Hematopoietic multipotent progenitor cell treated with erythropoietin and hydrocortisone succinate and interleukin-3 and kit ligand, for 8 days (in vitro differentiated cells): ENCODE measurements around the gene TSNAX.
A peak's percentile ranks its signal among the peaks of the same experiment; 100 is the strongest.
"Not testable (repeated sequence)": the region's sequence is repeated elsewhere in the genome, so short reads cannot be mapped to it uniquely, and the experiment has no call there.

Experiments
- DNase-seq: peaks from one replicate; pipeline ENCODE4 v3.0.0-alpha.2; 2015

TSNAX gene

DNA sequence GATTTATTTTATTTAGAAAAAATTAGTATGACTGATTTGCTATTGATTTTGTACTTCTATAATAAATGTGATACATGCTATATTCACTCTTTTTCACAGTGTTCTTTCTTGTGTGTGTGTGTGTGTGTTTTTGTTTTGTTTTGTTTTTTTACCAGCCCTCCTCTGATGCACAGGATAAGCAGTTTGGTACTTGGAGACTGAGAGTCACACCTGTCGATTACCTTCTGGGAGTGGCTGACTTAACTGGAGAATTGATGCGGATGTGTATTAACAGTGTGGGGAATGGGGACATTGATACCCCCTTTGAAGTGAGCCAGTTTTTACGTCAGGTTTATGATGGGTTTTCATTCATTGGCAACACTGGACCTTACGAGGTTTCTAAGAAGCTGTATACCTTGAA lies 35.9 kb downstream of the TSNAX start:
- no peak for DNase-seq

DNA sequence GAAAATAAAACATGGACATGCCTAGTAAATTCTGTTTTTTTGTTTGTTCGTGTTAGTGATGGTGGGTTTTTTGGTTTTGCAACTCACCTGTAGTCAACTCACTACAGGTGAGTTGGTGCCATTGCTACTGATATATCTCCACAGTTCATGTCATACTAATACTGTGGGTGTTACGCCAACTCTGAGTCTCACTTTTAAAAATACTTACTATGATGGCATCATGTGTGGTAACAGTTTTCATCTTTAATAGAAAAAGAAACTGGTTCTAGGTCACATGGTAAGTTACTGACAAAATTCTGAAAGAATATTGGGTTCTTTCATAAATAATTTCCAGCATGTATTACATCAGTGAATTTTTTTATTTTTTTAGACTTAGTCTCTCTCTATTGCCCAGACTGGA lies 38.0 kb downstream of the TSNAX start:
- no peak for DNase-seq

DNA sequence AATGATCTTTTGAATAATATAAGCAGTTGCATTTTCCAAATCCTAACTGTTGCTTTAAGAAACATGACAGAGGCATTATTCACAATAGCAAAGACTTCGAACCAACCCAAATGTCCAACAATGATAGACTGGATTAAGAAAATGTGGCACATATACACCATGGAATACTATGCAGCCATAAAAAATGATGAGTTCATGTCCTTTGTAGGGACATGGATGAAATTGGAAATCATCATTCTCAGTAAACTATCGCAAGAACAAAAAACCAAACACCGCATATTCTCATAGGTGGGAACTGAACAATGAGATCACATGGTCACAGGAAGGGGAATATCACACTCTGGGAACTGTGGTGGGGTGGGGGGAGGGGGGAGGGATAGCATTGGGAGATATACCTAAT lies 41.8 kb downstream of the TSNAX start:
- DNase-seq: not testable (repeated sequence)

DNA sequence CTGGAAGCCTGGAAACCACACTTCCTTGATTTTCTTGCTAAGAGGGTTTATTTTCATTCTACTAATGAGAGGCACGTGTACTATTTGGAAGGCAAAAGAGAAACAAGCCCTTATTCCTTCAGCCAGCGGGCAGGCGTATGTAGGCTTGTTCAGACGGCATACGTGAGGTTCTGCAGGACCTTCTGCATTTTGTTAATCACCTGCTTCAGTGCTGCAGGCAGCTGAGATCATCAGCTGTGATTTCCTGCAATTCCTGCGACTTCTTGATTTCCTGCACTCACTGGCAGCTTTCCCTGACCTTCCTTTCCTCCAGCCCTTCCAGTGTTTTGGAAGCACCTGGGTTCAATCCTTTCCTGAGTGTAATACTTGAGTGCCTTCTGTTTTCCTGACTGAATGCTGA lies 43.4 kb downstream of the TSNAX start:
- no peak for DNase-seq

DNA sequence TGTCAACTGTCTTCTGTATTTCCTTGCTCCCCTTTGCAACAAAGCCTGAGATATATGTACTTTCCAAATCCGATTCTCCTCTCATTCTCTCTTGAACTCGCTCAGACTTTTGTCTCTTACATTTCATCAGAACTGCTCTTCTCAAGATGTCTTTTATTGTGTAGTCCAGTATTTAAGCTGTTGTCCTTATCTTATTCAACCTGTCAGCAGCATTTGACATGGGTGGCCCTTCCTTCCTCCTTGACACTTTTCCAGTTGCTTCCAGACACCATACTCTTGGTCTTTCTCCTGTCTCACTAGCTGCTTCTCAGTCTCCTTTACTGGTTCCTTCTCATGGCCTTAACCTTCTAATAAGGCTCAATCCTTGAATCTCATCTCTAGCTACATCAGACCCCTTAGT lies 47.0 kb downstream of the TSNAX start:
- no peak for DNase-seq

DNA sequence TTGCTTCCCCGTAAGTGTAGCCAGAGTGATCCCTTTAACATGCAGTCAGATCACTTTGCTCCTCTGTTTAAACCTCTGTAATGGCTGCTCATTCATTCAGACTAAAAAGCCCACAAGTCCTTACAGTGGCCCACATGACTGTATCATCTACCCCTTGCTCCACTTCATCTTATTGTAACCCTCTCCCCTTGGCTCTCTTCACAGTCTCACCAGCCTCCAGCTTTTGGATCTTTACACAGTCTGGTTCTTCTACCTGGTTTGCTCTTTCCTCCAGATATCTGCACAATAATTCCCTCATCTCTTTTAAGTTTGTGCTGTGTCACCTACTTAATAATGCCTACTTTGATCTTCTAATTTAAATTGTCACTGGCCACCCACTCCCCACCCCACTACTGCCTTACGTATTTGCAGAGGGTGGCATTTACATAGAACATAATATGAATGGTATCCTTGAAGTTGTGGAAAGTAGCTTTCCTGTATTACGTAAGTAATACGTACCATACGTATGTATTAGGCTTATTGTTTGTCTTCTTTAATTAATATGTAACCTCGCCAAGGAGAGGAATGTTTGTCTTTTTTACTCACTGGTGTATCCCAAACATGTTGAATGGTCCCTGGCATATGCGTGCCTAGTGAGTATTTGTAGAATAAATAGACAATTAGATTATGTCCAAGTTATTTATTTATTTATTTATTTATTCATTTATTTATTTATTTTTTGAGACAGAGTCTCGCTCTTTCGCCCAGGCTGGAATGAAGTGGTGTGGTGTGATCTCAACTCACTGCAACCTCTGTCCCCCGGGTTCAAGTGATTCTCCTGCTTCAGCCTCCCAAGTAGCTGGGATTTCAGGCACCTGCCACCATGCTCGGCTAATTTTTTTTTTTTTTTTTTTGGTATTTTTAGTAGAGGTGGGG lies 48.6 kb downstream of the TSNAX start:
- no peak for DNase-seq

DNA sequence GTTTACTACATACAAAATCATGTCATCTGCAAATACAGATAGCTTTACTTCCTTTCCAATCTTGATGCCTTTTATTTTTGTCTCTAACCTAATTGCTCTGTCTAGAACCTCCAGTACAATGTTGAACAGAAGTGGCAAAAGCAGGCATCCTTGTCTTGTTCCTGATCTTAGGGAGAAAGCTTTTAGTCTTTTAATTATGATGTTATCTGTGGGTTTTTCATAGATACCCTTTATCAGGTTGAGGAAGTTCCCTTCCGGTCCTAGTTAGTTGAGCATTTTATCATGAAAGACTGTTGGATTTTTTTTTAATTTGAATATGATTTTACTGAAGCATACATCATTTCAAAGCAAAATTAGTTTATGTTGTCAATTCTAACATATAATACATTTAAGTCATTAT lies 52.4 kb downstream of the TSNAX start:
- no peak for DNase-seq

DNA sequence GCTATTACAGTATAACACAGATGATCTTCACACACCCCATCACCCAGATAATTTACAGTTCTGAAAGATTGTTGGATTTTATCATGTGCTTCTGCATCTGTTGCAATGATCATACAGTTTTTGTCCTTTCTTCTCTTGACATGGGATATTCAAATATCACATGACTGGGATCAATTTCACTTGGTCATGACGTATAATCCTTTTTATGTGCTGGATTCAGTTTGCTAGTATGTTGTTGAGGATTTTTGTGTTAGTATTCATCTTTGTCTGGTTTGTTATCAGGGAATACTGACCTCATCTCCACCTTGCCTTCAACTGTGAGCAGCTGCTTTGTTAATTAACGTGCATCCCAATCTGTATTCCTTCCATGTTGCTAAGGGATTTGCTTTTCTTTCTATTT lies 53.4 kb downstream of the TSNAX start:
- DNase-seq: no peak

DNA sequence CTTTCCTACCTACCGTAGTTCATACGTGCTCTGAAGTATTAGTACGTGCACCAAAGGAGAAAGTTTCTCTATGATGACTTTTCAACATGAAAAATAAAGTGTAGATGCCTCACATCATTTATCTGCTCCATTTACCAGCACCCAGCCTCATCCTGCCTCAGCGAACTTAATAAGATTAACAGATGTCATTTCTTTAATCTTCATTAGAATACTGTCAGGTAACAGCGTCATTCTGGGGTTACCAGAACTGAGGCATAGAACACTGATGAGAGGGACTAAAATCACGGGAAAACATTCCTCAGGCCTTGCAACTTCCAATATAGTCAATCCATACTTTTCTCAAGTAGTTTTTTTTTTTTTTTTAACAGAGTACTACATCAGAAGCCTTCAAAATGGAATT lies 54.9 kb downstream of the TSNAX start:
- DNase-seq: no peak

DNA sequence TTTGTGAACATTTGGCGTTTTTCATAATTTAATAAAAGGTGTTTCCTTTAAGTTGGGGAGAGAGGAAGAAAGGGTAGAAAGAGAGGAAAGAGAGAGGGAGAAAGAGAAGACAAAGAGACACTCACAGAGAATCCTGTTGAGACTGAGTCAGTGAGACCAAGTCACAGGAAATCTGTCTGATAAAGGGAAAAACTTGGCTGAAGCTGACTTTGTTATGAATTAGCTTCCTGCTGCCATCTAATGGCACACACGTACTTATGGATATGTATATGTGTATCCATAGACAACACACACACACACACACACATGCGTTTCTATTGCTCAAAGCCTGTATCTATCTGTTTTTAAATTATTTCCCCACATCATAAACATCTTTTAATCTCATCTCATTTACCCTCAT lies 55.6 kb downstream of the TSNAX start:
- peak; percentile 51 for DNase-seq

DNA sequence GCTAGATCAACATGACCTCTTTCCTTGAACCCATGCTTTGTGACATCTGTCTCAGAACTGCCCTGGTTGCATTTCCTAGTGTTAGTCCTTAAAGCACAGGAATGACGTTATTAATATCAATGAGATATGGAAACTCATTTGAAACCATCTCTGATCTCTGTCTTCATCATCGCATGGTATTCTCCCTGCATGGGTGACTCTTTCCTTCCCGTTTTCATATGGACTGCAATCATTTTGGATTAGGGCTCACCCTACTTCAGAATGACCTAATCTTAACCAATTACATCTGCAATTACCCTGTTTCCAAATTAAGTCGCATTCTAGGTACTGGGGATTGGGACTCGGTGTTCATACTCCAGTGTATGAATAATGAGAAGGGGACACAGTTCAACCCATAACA lies 56.5 kb downstream of the TSNAX start:
- DNase-seq: no peak

DNA sequence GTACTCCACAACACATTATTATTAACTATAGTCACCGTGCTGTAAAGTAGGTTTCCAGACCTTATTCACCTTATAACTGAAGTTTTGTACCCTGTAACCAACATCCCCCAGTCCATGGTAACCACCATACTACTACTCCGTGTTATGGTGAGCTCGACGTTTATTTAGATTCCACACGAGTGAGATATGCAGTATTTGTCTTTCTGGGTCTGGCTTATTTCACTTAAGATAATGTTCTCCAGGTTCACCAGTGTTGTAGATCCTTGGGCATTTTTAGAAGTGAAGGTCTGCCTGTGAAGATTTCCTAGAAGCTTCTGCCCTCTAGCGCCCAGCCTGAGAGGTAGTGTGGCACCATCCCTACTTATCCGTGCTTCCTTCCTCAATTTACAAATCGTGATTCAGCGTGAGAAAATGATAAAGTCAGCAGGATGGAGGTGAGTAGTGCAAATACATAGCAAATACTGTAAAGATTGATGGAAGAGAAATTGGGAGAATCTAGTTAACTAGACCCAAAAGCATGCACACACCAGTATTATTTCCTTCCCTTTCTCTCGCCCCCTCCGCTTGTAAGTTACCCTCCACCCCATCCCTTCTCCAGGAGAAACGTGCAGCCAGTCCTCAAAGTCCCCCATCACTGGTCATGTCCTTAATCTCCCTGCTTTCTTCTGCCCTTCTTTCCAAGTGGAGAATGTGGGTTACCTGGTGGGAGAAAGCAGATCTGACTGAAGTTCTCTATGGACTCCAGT lies 62.2 kb downstream of the TSNAX start:
- DNase-seq: peak; percentile 71

DNA sequence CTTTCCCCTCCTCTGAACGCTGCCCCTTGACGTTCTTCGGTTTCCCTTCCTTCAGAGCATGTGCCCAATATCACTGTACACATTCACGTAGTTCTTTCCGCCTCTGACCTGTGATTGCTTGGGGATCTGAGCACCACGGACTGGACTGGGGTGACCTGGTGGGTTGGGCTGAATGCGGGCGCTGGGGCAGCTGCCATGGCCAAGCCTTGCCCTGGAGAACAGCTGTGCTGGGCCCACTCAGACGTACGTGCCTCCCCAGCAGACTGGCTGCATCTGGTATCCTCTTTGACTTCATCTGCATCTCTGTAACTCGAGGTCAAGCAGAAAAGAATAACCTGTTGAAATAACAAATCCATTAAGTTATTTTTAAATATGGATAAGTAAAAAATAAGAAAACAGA lies 63.0 kb downstream of the TSNAX start:
- no peak for DNase-seq

DNA sequence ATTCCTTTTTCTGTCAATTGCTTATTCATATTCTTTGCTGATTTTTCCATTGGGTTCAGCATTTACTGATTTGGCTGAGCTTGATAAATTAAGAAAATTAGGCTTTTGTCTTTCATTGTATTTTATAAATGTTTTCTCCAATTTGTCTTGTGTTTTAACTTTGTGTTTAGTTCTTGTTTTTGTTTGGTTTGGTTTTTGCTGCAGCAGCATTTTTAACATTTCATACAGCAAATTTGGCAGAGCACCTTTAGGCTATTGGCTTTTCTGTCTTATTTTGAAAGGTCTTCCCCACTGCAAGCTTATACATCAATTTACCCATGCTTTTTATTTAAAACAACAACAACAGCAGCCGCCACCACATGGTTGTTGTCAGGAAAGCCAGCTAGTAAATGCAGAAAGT lies 64.3 kb downstream of the TSNAX start:
- DNase-seq: no peak

DNA sequence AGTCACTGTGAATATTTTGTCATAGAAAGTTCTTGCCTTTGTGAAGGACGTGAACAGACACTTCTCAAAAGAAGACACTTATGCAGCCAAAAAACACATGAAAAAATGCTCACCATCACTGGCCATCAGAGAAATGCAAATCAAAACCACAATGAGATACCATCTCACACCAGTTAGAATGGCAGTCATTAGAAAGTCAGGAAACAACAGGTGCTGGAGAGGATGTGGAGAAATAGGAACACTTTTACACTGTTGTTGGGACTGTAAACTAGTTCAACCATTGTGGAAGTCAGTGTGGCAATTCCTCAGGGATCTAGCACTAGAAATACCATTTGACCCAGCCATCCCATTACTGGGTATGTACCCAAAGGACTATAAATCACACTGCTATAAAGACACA lies 64.8 kb downstream of the TSNAX start:
- not testable (repeated sequence) for DNase-seq

DNA sequence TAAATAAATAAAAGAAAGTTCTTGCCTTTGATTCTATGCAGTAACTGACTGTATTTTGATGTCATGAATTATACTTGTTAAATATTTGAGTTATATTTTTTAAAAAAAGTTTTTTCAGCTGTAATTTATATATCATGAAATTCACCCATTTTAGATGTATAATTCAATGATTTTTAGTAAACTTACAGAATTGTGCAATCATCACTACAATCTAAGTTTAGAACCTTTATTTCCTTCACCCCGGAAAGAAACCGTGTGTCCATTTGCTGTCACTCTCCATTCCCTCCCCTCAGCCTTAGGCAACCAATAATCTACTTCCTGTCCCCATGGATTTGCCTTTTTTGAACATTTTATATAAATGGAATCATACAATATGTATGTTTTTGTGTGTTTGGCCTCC lies 65.7 kb downstream of the TSNAX start:
- DNase-seq: no peak

DNA sequence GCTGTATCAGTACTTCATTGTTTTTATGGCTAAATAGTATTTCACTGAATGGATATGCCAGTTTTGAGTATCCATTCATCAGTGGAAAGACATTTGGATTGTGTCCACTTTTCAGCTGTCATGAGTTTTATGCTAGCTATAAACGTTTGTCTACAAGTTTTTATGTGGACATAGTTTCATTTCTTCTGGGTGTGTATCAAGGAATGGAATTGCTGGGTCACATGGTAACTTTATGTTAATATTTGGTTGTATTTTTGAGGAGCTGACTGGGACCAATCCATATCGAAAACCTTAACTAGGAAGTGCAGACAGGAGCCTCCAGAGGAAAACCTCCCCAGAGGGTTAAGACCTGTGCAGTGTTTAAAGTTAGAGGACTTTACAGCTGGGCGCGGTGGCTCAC lies 66.3 kb downstream of the TSNAX start:
- no peak for DNase-seq

DNA sequence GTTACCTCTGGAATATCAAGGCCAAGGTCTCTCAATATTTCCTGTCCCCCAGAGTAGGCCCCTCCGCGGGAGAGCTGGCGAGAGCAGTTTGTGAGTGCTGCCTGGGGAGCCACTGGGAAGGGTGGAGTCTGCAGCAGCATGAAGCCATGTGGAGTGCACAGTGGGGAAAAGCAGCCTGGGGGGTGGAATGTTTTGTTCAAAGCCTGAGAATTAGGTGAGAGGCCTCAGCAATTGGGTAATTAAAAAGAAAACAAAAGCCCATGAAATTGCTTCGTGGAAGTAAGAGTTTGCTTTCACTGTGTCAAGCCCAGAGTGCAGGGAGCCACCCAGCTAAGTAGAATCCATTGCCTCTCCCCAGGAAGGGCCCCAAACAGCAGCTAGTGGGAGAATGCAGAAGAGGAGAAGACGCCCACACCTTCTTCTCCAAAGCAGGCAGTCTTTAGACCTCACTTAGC lies 67.9 kb downstream of the TSNAX start:
- no peak for DNase-seq

DNA sequence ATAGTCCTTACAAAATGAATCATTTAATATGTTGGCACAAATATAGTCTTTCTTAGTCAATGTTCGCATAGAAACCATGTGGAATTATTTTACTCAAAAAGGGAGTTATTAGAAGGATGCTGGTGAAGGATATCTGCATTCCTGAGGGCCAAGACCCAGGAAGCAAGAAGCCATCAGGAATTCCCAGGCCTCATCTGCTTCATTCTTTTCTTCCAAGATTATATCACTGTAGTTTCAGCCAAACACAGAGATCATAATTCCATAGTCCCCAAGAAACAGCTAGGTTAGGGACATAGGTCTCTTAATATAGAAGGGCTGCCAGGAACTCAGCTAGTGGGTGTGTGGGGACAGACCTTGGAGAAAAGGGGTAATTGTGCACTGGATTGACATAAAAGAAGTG lies 69.5 kb downstream of the TSNAX start:
- no peak for DNase-seq

DNA sequence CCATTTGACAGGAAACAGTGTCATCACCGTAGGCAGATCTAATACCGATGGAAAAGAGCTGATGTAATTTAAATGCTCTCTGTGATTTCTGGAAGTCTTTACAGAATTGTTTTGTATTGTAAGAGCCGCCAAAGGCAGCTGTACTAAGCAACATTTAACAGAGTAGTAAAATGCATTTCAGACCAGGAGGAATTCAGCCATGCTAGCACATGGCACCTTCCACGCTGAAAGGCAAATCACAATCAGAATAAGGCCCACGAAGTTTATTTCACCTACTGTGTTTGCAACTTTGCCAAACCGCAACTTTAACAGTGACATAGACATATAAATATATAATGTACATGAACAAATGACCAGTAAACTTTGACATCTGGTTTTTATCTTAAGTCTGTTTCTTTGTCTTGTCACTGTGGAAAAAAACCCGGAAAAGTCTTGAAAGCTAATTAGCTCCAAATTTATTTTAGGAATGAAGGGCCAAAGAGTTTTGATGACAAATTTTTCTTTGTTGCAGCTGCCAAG lies 72.0 kb downstream of the TSNAX start:
- DNase-seq: no peak

DNA sequence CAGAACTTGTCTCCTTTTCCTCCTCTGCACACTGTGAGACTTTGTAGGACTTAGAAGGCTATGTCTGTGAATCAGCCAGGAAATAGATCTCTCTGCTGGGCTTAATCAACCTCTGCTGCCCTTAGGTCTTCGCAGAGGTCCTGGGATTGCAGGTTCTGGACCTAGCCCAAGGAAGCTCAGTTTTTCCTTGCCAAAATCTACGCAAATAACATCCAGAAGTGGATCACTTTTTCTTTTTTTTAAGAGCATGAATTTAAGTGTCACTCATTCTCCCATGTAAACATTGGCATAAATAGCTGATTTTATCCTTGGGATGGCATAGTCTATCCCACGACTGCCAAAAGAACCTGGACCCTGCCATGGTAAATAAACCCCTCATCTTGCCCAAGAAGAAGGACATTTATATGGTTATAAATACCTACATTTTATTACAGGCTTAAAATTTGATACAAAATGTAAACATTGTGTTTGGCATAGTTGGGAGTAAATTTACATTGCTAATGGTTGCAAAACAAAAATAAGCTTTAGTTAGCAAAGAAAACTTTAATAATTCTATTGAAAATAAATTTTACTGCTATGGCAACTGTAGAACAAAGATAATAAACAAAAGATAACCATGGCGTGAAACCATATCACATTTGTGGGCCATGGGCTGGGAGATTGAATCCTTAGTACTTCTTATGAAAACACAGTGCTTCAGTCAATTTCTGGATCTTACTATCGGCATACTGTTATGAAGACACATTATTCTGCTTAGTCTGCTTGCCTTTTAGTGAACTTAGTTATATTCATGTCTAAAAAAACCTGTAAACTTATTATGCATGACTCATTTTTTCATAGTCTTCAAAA lies 73.6 kb downstream of the TSNAX start:
- DNase-seq: no peak

DNA sequence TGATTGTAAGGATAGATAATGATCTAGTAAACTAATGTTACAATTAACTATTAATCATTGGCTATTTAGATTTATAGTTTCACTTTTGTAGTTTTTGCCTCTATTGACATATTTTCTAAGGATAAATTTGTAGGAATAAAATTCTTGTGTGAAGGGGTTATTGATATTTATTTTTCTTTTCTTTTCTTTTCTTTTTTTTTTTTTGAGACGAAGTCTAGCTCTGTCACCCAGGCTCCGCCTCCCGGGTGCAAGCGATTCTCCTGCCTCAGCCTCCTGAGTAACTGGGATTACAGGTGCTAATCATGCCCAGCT lies 74.2 kb downstream of the TSNAX start:
- DNase-seq: no peak

DNA sequence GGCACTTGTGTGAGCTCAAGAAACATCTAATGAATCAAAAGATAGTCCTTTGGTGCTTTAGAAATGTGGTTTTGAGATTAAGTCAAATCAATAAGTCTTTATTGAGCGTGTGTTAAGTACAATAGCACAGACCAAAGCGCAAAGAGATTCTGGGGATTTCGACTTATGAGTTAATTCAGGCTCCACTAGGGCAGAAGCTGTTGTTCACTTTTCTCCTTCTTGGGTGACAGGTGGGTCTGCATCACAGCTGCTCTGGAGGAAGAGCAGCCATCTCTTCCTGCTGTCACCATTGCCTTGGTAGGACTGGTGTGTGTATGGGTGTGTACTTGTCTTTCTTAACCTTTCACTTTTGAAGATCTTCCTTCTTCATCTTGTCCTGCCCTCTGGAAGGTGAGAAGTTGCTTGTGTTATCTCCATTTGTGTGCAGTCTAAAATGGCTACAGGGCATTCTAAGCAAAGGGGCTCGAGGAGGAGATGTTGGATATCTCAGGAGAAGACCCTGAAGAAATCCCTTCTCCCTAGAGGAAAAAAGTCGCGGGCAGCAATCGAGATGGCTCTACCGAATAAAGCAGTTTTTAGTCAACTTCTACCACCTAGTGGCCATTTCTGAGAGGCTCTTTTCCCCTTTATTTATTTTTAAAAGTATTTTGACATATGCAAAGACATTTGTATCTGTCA lies 75.3 kb downstream of the TSNAX start:
- peak; percentile 73 for DNase-seq
